Transverse colon (tissue), 4 donors: ENCODE data around the gene FAM98A.

Experiments used
- POLR2AphosphoS5 ChIP-seq, 3 donors: sonication (generic); formaldehyde crosslinking; IDR thresholded peaks; one replicate each; pipeline ENCODE4 v1.6.1; 2016; ENCODE audit warnings: antibody characterized with exemption in 3 of 3
- TF ChIP-seq, protein P1 (sequence below), 5 experiments: fragments of 200-600 bp in 3 of 5; fragments of 450-650 bp in 2 of 5; sonication (generic) in 3 of 5; IDR thresholded peaks; 1 replicate in 2 of 5; 2 replicates in 3 of 5; pipeline ENCODE4 v1.5.1; 2016 to 2017; ENCODE audit warnings: antibody characterized with exemption in 5 of 5, inconsistent platforms in 3 of 5, mild to moderate bottlenecking in 2 of 5, moderate library complexity in 1 of 5

DNA sequence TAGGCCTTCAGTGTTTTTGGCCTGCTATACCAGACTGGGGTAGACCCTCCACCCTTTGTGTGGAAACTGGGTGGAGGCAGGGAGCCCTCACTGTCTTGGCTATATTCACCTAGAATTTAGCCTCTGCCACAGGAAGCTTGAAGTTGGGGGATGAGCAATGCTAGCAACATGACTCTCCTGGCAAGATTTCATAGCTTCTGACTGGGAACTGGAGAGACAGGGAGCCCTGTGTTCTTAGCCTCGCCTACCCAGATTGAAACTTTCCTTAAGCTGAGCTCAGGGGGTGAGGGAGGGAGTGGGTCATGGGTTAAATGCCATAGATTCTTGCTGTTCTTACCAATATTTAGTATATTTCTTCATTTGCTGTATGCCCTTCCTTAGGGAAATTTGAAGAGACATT lies 46.8 kb upstream of the FAM98A start:
- TF ChIP-seq, protein P1, sequence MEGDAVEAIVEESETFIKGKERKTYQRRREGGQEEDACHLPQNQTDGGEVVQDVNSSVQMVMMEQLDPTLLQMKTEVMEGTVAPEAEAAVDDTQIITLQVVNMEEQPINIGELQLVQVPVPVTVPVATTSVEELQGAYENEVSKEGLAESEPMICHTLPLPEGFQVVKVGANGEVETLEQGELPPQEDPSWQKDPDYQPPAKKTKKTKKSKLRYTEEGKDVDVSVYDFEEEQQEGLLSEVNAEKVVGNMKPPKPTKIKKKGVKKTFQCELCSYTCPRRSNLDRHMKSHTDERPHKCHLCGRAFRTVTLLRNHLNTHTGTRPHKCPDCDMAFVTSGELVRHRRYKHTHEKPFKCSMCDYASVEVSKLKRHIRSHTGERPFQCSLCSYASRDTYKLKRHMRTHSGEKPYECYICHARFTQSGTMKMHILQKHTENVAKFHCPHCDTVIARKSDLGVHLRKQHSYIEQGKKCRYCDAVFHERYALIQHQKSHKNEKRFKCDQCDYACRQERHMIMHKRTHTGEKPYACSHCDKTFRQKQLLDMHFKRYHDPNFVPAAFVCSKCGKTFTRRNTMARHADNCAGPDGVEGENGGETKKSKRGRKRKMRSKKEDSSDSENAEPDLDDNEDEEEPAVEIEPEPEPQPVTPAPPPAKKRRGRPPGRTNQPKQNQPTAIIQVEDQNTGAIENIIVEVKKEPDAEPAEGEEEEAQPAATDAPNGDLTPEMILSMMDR (IDR thresholded peaks at IDR 0.05), result no peak
- TF ChIP-seq POLR2AphosphoS5 (IDR thresholded peaks at IDR 0.05), result no peak
